HUDEP-2 (cell line): Measurements from ENCODE around the gene RRAGA.
"Not testable (repeated sequence)": the region's sequence is repeated elsewhere in the genome, so short reads cannot be mapped to it uniquely, and the experiment has no call there.

Experiments
- DNase-seq, 76 experiments: peaks; one replicate each; lab custom pipeline; 2025; ENCODE audit not compliant: unreplicated experiment in 76 of 76; lab: John Stamatoyannopoulos, UW

The RRAGA gene

GRCh38 chr9:19074836-19075235, 25.6 kb downstream of the RRAGA start:
- no peak for DNase-seq

GRCh38 chr9:19085295-19085694, 36.1 kb downstream of the RRAGA start:
- peak in 20 of 76 experiments; percentile 2 to 62 (median 28) for DNase-seq

DNA sequence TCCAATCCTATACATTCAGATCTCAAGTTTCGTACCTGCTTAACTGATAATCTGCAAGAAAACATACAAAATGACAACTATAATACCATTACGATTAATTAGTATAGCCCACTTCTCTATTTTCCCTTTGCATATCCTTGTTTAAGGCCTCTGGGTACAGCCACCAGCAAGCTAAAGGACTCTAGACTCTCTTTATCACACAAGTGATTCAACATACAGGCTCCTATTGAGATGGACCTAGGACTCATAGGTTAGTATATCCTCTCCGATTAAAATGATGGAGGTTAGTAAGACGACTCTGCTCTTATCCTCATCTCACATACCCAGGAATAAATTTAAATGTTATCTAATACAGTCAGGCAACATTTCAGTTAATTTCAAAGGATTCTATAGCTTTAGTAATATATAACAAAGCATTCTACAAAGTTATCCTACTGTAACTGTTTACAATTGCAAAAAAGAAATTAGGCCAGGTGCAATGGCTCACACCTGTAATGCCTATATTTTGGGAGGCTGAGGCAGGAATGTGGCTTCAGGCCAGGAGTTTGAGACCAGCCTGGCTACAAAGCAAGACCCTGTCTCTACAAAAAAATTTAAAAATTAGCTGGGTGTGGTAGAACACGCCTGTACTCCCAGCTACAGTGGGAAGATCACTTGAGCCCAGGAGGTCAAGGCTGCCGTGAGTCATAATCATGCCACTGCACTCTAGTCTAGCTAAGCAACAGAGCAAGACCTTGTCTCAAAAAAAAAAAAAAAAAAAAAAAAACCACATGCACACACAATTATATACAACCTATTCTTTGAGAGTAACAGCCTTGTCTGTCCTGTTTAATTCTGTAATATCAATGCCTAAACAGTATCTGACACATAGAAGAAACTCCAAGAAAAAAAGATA, 38.1 kb downstream of the RRAGA start:
- peak in 71 of 76 experiments; percentile 3 to 78 (median 52) for DNase-seq

- not testable (repeated sequence) for DNase-seq
These were observed 48.2 kb downstream of the RRAGA start for GRCh38 chr9:19097431-19097830.
